T-helper 2 cell treated with Interferon-gamma antibody and Interleukin-4, amounts not matched to agents 100 ng/mL and 5 ng/mL, for 36 hours (primary cell): ENCODE results near the gene TMPRSS6. TPM values are rescaled to one million over a fixed set of nuclear protein-coding genes. Genes with fewer than 3 reads are reported as not detected.

Experiments used
- intact Hi-C: fragments of 100-400 bp; cut with micrococcal nuclease; formaldehyde crosslinking; loops from one replicate; pipeline ENCODE4 v1.15.1; 2023
- total RNA-seq: library from RNA; stranded (reverse); gene quantifications from 2 replicates; pipeline ENCODE4 v1.2.3, GENCODE V29; 2022

TMPRSS6 gene
- total RNA-seq, 1 donor from 2014 or later: 0.55 TPM

- intact Hi-C loops: no loop called here
These were observed 10.4 kb upstream of the TMPRSS6 start for GRCh38 chr22:37119872-37120271.

- intact Hi-C loops: no loop called here
These were observed 8.6 kb upstream of the TMPRSS6 start for GRCh38 chr22:37118083-37118482.

GRCh38 chr22:37117092-37117491 is 7.6 kb upstream of the TMPRSS6 start:
- intact Hi-C loops: no loop called here

GRCh38 chr22:37115032-37115431 is 5.5 kb upstream of the TMPRSS6 start:
- intact Hi-C loops: no loop called here

- intact Hi-C loops: no loop called here
These were observed 4.2 kb upstream of the TMPRSS6 start for GRCh38 chr22:37113757-37114156.

- intact Hi-C loops: no loop called here
These were observed 2.7 kb upstream of the TMPRSS6 start for GRCh38 chr22:37112084-37112728.

- intact Hi-C loops: no loop called here
These were observed 1.7 kb upstream of the TMPRSS6 start for GRCh38 chr22:37111156-37111717.

GRCh38 chr22:37107816-37108621 is 1.5 kb downstream of the TMPRSS6 start:
- intact Hi-C loops: no loop called here

- intact Hi-C loops: no loop called here
These were observed 3.5 kb downstream of the TMPRSS6 start for GRCh38 chr22:37105990-37106389.

GRCh38 chr22:37105154-37105553 is 4.4 kb downstream of the TMPRSS6 start:
- intact Hi-C loops: no loop called here

- intact Hi-C loops: no loop called here
These were observed 5.7 kb downstream of the TMPRSS6 start for GRCh38 chr22:37103656-37104452.

GRCh38 chr22:37103151-37103550 is 6.4 kb downstream of the TMPRSS6 start:
- intact Hi-C loops: no loop called here

- intact Hi-C loops: no loop called here
These were observed 8.0 kb downstream of the TMPRSS6 start for GRCh38 chr22:37101311-37102066.

- intact Hi-C loops: no loop called here
These were observed 8.9 kb downstream of the TMPRSS6 start for GRCh38 chr22:37100589-37101127.

- intact Hi-C loops: no loop called here
These were observed 10.4 kb downstream of the TMPRSS6 start for GRCh38 chr22:37098976-37099591.

- intact Hi-C loops: no loop called here
These were observed 12.2 kb downstream of the TMPRSS6 start for GRCh38 chr22:37097346-37097745.

GRCh38 chr22:37095113-37095512 is 14.4 kb downstream of the TMPRSS6 start:
- intact Hi-C loops: no loop called here

GRCh38 chr22:37094239-37094638 is 15.3 kb downstream of the TMPRSS6 start:
- intact Hi-C loops: no loop called here

- intact Hi-C loops: no loop called here
These were observed 16.5 kb downstream of the TMPRSS6 start for GRCh38 chr22:37092997-37093396.

GRCh38 chr22:37091994-37092393 is 17.5 kb downstream of the TMPRSS6 start:
- intact Hi-C loops: no loop called here
